OCI-LY1 (cell line): ENCODE data around the gene AFAP1L2.
"Not testable (repeated sequence)": the region's sequence is repeated elsewhere in the genome, so short reads cannot be mapped to it uniquely, and the experiment has no call there.

Experiments used
- H2AFZ ChIP-seq: fragments of 200-600 bp; sonication (generic), shearing (Covaris generic); 2 replicates; pipeline ENCODE4 v1.6.0; 2014; ENCODE audit warnings: antibody characterized with exemption, mild to moderate bottlenecking, low read length
- H3F3A ChIP-seq: fragments of 200-600 bp; sonication (generic), shearing (Covaris generic); 2 replicates; pipeline ENCODE4 v1.6.0; 2014; ENCODE audit warnings: mild to moderate bottlenecking, antibody characterized with exemption, low read length, moderate library complexity; ENCODE audit not compliant: insufficient read depth
- H3K27ac ChIP-seq: fragments of 200-600 bp; sonication (generic); 2 replicates; pipeline ENCODE4 v1.5.1; 2014; ENCODE audit warnings: low read length, mixed run types, mild to moderate bottlenecking, low read depth; ENCODE audit not compliant: poor library complexity, severe bottlenecking
- H3K27me3 ChIP-seq: fragments of 200-600 bp; sonication (generic); 2 replicates; pipeline ENCODE4 v1.6.0; 2014; ENCODE audit warnings: antibody characterized with exemption, mild to moderate bottlenecking, low read length, moderate library complexity; ENCODE audit not compliant: insufficient read depth
- H3K36me3 ChIP-seq: fragments of 200-600 bp; sonication (generic); 2 replicates; pipeline ENCODE4 v1.6.1; 2014; ENCODE audit warnings: mild to moderate bottlenecking, antibody characterized with exemption, low read length, moderate library complexity, mixed read lengths; ENCODE audit not compliant: insufficient read depth
- H3K4me1 ChIP-seq: fragments of 200-600 bp; sonication (generic); 2 replicates; pipeline ENCODE4 v1.5.1; 2014; ENCODE audit warnings: mild to moderate bottlenecking, low read length, moderate library complexity; ENCODE audit not compliant: insufficient read depth, severe bottlenecking
- H3K4me2 ChIP-seq: fragments of 200-600 bp; sonication (generic), shearing (Covaris generic); 2 replicates; pipeline ENCODE4 v1.6.1; 2014; ENCODE audit warnings: low read length
- H3K4me3 ChIP-seq: fragments of 200-600 bp; sonication (generic); 2 replicates; pipeline ENCODE4 v1.5.1; 2014; ENCODE audit warnings: low read length, low read depth, mild to moderate bottlenecking, mixed read lengths; ENCODE audit not compliant: poor library complexity, severe bottlenecking
- H3K79me2 ChIP-seq: fragments of 200-600 bp; shearing (Covaris generic); 2 replicates; pipeline ENCODE4 v1.6.1; 2016; ENCODE audit warnings: mixed run types, low read length, mixed read lengths; ENCODE audit not compliant: insufficient read depth
- H3K9ac ChIP-seq: fragments of 200-600 bp; sonication (generic), shearing (Covaris generic); 2 replicates; pipeline ENCODE4 v1.6.1; 2014; ENCODE audit warnings: mild to moderate bottlenecking, low read length, mixed read lengths
- H3K9me2 ChIP-seq: fragments of 200-600 bp; sonication (generic), shearing (Covaris generic); 2 replicates; pipeline ENCODE4 v1.6.1; 2014; ENCODE audit warnings: low read depth, mild to moderate bottlenecking, low read length, mixed read lengths
- H3K9me3 ChIP-seq: fragments of 200-600 bp; shearing (Covaris generic); 2 replicates; pipeline ENCODE4 v1.6.1; 2014; ENCODE audit warnings: low read length, mixed read lengths
- H4K20me1 ChIP-seq: fragments of 200-600 bp; sonication (generic), shearing (Covaris generic); 2 replicates; pipeline ENCODE4 v1.6.0; 2016; ENCODE audit warnings: mild to moderate bottlenecking, low read length; ENCODE audit not compliant: insufficient read depth
- CTCF ChIP-seq: fragments of 200-600 bp; sonication (generic), shearing (Covaris generic); IDR thresholded peaks from 2 replicates; pipeline ENCODE4 v1.5.1; 2017; ENCODE audit warnings: mild to moderate bottlenecking, antibody characterized with exemption, low read length, moderate library complexity, mixed read lengths
- EZH2 ChIP-seq: fragments of 200-600 bp; sonication (generic), shearing (Covaris generic); IDR thresholded peaks from 2 replicates; pipeline ENCODE4 v1.8.0; 2017; ENCODE audit warnings: borderline replicate concordance, mixed run types, mild to moderate bottlenecking, antibody characterized with exemption, low read length, moderate library complexity, mixed read lengths

The AFAP1L2 gene

GRCh38 chr10:114352653-114353298 is 51.5 kb downstream of the AFAP1L2 start:
- H3K27me3 ChIP-seq: no peaks in the 10 kb centered on the region
- no peak overlapping the region for H3K4me3 ChIP-seq
- H3K9me3 ChIP-seq: no peaks in the 10 kb centered on the region
- H2AFZ ChIP-seq: no peak overlapping the region
- H3K4me1 ChIP-seq: no peaks in the 10 kb centered on the region
- no peak overlapping the region for H3K4me2 ChIP-seq
- no peaks in the 10 kb centered on the region for H3F3A ChIP-seq
- H3K36me3 ChIP-seq: no peaks in the 10 kb centered on the region
- no peaks in the 10 kb centered on the region for H3K9me2 ChIP-seq
- H4K20me1 ChIP-seq: no peaks in the 10 kb centered on the region
- TF ChIP-seq EZH2: no peak
- no peak for TF ChIP-seq CTCF
- H3K9ac ChIP-seq: no peak overlapping the region
- no peaks in the 10 kb centered on the region for H3K79me2 ChIP-seq
- no peak overlapping the region for H3K27ac ChIP-seq

GRCh38 chr10:114350751-114351150 is 53.6 kb downstream of the AFAP1L2 start:
- Histone ChIP-seq H3K27me3 (no peaks in the 10 kb centered on the region), H3K4me2 (no peak overlapping the region), H3K4me1 (no peaks in the 10 kb centered on the region), H3K79me2 (no peaks in the 10 kb centered on the region), H3K4me3 (no peak overlapping the region), H3K9me2 (no peaks in the 10 kb centered on the region), H4K20me1 (no peaks in the 10 kb centered on the region), H3F3A (no peaks in the 10 kb centered on the region), H2AFZ (no peak overlapping the region), H3K9ac (no peak overlapping the region), H3K36me3 (no peaks in the 10 kb centered on the region), H3K27ac (no peak overlapping the region), H3K9me3 (no peaks in the 10 kb centered on the region)
- TF ChIP-seq EZH2: no peak
- no peak for TF ChIP-seq CTCF

- no peaks in the 10 kb centered on the region for H3K9me2 ChIP-seq
- H4K20me1 ChIP-seq: no peaks in the 10 kb centered on the region
- no peak overlapping the region for H3K9ac ChIP-seq
- no peaks in the 10 kb centered on the region for H3K27me3 ChIP-seq
- no peak overlapping the region for H3K4me3 ChIP-seq
- H3K27ac ChIP-seq: no peak overlapping the region
- H3K79me2 ChIP-seq: no peaks in the 10 kb centered on the region
- H3K36me3 ChIP-seq: no peaks in the 10 kb centered on the region
- no peaks in the 10 kb centered on the region for H3K4me1 ChIP-seq
- no peaks in the 10 kb centered on the region for H3F3A ChIP-seq
- TF ChIP-seq EZH2 (no peak), CTCF (no peak)
- no peak overlapping the region for H2AFZ ChIP-seq
- no peak overlapping the region for H3K4me2 ChIP-seq
- no peaks in the 10 kb centered on the region for H3K9me3 ChIP-seq
Measured at GRCh38 chr10:114349522-114350215, 54.6 kb downstream of the AFAP1L2 start.

GRCh38 chr10:114349071-114349470 is 55.2 kb downstream of the AFAP1L2 start:
- not testable (repeated sequence) for H3K9me3 ChIP-seq, H3K79me2 ChIP-seq, H3K36me3 ChIP-seq, H3K4me1 ChIP-seq, H3K4me3 ChIP-seq, H3F3A ChIP-seq, H3K9me2 ChIP-seq, H4K20me1 ChIP-seq, H3K27ac ChIP-seq, H2AFZ ChIP-seq, H3K4me2 ChIP-seq, H3K9ac ChIP-seq, H3K27me3 ChIP-seq
